Pulmonary artery endothelial cell (primary cell): ENCODE results near the gene CD28. TPM values are rescaled to one million over a fixed set of nuclear protein-coding genes. Genes with fewer than 3 reads are reported as not detected.
"Not testable (repeated sequence)": the region's sequence is repeated elsewhere in the genome, so short reads cannot be mapped to it uniquely, and the experiment has no call there.

ENCODE experiments used
- DNase-seq: peaks from one replicate; pipeline ENCODE4 v3.0.0-alpha.2; 2011; ENCODE audit warnings: low read depth, low spot score
- total RNA-seq: library from RNA; depleted of rRNA; stranded (reverse); fragments of >200 nt; gene quantifications from 2 replicates; pipeline ENCODE4 v1.2.3, GENCODE V29; 2014

CD28 gene
- total RNA-seq, 1 donor from 2014 or later = 0.07 TPM

GRCh38 chr2:203782262-203782976, 76.0 kb downstream of the CD28 start:
- DNase-seq = peak; percentile 71

GRCh38 chr2:203783496-203784203, 77.2 kb downstream of the CD28 start:
- no peak for DNase-seq

- not testable (repeated sequence) for DNase-seq
Observed at GRCh38 chr2:203784710-203785270, 78.4 kb downstream of the CD28 start.

GRCh38 chr2:203785391-203786110, 79.1 kb downstream of the CD28 start:
- DNase-seq = not testable (repeated sequence)

- no peak for DNase-seq
Observed at GRCh38 chr2:203786549-203787351, 80.3 kb downstream of the CD28 start.

GRCh38 chr2:203787979-203788378, 81.5 kb downstream of the CD28 start:
- DNase-seq = no peak

Other genes with a start within 250 kb of the CD28 start
- 36.1 and 43.1 TPM in 2 replicates for gene RAPH1, start 171.3 kb upstream of the CD28 start, total RNA-seq
- gene CTLA4, start 161.1 kb downstream of the CD28 start, total RNA-seq = not detected in 2 replicates
- not detected in 2 replicates for gene ICOS, start 230.1 kb downstream of the CD28 start, total RNA-seq